Uterus (tissue), 2 donors: ENCODE measurements around the gene NR1H3.

Experiments used
- POLR2A ChIP-seq, 2 donors: fragments of 450-650 bp; IDR thresholded peaks; one replicate each; pipeline ENCODE4 v1.6.1; 2016; ENCODE audit warnings: antibody characterized with exemption in 2 of 2, mild to moderate bottlenecking in 1 of 2, moderate library complexity in 1 of 2
- TF ChIP-seq, protein P1 (sequence below), 4 experiments: fragments of 200-600 bp in 2 of 4; fragments of 450-650 bp in 2 of 4; sonication (generic) in 2 of 4; IDR thresholded peaks; one replicate each; pipeline ENCODE4 v1.5.1; 2016 to 2019; ENCODE audit warnings: antibody characterized with exemption in 4 of 4, mild to moderate bottlenecking in 2 of 4, moderate library complexity in 1 of 4

DNA sequence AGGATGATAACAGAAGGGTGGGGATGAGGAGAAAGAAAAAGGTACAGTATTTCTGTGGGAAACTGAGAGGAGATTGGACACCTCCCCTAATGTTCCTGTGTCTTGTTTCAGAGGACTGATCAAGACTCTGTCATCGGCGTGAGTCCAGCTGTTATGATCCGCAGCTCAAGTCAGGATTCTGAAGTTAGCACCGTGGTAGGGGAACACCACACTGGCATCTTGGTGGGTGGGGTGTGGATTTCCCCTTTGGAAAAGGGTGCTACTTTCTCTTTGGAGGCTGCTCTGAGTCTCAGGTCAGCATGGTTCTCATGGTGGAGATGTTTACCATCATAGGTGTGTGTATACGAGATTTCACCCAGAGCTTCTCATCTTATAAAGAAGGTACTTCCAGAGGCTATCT is 37.6 kb downstream of the NR1H3 start:
- TF ChIP-seq POLR2A (IDR thresholded peaks at IDR 0.05) = no peak
- TF ChIP-seq, protein P1, sequence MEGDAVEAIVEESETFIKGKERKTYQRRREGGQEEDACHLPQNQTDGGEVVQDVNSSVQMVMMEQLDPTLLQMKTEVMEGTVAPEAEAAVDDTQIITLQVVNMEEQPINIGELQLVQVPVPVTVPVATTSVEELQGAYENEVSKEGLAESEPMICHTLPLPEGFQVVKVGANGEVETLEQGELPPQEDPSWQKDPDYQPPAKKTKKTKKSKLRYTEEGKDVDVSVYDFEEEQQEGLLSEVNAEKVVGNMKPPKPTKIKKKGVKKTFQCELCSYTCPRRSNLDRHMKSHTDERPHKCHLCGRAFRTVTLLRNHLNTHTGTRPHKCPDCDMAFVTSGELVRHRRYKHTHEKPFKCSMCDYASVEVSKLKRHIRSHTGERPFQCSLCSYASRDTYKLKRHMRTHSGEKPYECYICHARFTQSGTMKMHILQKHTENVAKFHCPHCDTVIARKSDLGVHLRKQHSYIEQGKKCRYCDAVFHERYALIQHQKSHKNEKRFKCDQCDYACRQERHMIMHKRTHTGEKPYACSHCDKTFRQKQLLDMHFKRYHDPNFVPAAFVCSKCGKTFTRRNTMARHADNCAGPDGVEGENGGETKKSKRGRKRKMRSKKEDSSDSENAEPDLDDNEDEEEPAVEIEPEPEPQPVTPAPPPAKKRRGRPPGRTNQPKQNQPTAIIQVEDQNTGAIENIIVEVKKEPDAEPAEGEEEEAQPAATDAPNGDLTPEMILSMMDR (IDR thresholded peaks at IDR 0.05) = no peak
